GM18498 (cell line): ENCODE data around the gene SEZ6L2.
"Not testable (repeated sequence)": the region's sequence is repeated elsewhere in the genome, so short reads cannot be mapped to it uniquely, and the experiment has no call there.

ENCODE experiments used
- ATAC-seq: cut with Tn5 transposase; IDR thresholded peaks from one replicate; pipeline ENCODE4 v1.9.1; 2021; ENCODE audit warnings: mild to moderate bottlenecking, moderate library complexity; ENCODE audit not compliant: unreplicated experiment

Gene SEZ6L2

GRCh38 chr16:29858149-29858849, 41.1 kb downstream of the SEZ6L2 start:
- ATAC-seq, result no peak

- no peak for ATAC-seq
Measured at GRCh38 chr16:29857133-29857760, 42.1 kb downstream of the SEZ6L2 start.

GRCh38 chr16:29854520-29855100, 44.7 kb downstream of the SEZ6L2 start:
- no peak for ATAC-seq

DNA sequence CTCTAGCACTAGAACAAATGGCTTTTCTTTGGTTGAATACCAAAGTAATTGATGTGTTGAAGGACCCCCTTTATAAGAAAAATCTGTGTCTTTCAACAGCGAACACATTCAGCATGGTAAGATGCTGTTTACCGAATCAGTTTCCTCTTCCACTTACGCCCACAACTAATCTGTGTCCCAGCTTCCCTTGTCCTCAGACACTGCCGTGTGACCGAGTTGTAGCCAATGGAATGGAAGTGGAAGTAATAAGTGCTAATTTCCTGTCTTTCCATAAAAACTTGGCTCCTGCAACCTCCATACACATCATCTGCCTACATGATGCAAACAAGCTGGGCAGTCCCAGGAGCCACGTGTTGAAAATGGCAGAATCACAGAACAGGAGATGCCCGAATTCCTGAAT, 46.7 kb downstream of the SEZ6L2 start:
- no peak for ATAC-seq

DNA sequence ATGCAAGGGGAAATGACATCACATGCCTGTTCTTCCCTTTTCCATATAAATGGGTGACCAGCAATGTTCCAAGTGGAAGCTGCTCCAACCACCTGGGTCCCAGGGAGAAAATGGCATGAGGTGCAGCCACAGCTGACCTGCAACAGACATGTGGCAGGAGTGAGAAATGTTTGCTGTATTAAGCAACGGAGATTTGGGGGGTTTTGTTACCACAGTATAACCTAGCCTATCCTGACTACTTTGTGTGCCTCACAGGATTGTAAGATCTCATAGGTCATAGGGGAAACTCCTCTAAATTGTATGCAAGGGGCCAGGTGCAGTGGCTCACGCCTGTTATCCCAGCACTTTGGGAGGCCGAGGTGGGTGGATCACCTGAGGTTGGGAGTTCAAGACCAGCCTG, 48.4 kb downstream of the SEZ6L2 start:
- ATAC-seq, result no peak

DNA sequence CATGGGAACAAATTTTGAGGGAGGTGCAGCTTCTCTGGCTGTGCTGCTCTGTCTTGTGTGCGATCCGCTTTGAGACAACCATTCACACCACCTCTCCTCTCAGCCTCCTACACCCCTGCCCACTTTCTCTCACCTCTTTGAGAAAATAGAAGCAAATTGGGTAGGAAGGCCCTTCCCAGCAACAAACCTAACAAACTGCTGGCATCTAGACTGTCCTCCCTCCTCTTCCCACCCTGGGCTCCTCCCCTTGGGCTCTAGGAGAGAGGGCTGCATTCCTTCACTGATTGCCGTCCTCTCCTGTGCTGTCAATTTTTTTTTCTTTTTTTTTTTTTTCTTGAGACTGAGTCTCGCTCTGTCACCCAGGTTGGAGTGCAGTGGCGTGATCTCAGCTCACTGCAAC, 49.8 kb downstream of the SEZ6L2 start:
- no peak for ATAC-seq

GRCh38 chr16:29848420-29849297, 50.7 kb downstream of the SEZ6L2 start:
- no peak for ATAC-seq

- ATAC-seq, result no peak
Measured at GRCh38 chr16:29845656-29846055, 53.7 kb downstream of the SEZ6L2 start.

DNA sequence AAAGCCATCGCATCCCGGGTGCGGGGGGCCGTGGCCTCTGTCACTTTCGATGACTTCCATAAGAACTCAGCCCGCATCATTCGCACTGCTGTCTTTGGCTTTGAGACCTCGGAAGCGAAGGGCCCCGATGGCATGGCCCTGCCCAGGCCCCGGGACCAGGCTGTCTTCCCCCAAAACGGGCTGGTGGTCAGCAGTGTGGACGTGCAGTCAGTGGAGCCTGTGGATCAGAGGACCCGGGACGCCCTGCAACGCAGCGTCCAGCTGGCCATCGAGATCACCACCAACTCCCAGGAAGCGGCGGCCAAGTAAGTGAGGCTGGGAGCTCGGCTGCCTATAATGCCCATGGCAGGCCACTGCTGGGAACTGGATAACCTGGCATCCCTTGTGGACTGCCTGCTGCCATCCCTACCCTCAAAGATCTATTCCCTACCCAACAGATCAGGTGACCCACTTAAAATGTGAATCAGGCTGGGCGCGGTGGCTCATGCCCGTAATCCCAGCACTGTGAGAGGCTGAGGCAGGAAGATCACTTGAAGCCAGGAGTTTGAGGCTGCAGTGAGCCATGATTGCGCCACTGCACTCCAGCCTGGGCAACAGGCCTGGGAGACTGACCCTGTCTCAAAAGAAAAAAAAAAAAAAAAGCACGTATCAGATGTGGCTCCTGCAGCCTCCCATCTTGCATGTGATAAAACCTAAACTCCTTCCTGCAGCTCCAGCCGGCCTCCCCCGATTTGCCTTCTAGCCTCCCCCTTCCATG, 54.6 kb downstream of the SEZ6L2 start:
- ATAC-seq, result no peak

GRCh38 chr16:29843931-29844330, 55.4 kb downstream of the SEZ6L2 start:
- ATAC-seq, result no peak

GRCh38 chr16:29842732-29843346, 56.5 kb downstream of the SEZ6L2 start:
- ATAC-seq, result no peak

DNA sequence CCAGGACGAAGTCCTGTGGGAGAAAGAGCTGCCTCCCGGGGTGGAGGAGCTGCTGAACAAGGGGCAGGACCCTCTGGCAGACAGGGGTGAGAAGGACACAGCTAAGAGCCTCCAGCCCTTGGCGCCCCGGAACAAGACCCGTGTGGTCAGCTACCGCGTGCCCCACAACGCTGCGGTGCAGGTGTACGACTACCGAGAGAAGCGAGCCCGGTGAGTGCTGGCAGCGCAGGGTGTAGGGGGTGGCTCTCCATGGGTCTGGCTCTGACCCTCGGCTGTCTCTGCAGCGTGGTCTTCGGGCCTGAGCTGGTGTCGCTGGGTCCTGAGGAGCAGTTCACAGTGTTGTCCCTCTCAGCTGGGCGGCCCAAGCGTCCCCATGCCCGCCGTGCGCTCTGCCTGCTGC, 57.7 kb downstream of the SEZ6L2 start:
- ATAC-seq, result no peak

- ATAC-seq, result no peak
Measured at GRCh38 chr16:29840240-29840639, 59.1 kb downstream of the SEZ6L2 start.

GRCh38 chr16:29839822-29840221, 59.5 kb downstream of the SEZ6L2 start:
- no peak for ATAC-seq

- ATAC-seq, result no peak
Measured at GRCh38 chr16:29837841-29838240, 61.5 kb downstream of the SEZ6L2 start.

DNA sequence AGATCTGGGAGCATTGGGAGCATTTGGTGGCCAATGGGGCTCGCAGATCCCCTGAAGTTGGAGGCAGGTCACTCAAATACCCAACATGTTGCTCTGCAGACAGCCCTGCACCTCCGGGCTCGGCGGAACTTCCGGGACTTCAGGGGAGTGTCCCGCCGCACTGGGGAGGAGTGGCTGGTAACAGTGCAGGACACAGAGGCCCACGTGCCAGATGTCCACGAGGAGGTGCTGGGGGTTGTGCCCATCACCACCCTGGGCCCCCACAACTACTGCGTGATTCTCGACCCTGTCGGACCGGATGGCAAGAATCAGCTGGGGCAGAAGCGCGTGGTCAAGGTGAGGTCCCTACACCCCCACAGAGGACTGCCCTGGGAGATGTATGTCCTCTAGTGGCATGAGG, 62.7 kb downstream of the SEZ6L2 start:
- ATAC-seq, result no peak

DNA sequence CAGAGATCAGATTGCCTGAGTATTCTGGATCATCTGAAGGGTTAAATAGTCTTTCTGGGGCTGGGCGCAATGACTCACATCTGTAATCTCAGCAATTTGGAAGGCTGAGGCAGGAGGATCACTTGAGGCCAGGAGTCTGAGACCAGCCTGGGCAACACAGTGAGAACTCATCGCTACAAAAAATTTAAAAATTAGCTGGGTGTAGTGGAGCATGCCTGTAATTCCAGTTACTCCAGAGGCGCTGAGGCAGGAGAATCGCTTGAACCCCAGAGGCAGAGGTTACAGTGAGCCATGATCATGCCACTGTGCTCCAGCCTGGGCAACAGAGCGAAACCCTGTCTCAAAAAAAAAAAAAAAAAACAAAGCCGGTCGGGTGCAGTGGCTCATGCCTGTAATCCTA, 63.4 kb downstream of the SEZ6L2 start:
- no peak for ATAC-seq

GRCh38 chr16:29834079-29834478, 65.3 kb downstream of the SEZ6L2 start:
- no peak for ATAC-seq

DNA sequence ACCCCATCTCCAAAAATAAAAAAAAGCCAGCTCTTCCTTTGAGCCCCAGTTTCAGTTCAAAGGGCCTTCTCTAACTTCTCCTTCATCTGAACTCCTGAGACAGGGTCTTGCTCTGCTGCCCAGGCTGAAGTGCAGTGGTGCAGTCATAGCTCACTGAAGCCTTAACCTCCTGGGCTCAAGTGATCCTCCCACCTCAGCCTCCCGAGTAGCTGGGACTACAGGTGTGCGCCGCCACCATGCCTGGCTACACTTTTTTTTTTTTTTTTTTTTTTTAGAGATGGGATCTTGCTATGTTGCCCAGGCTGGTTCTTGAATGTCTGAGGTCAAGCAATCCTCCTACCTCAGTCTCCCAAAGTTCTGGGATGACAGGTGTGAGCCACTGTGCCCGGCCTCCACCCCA, 66.1 kb downstream of the SEZ6L2 start:
- not testable (repeated sequence) for ATAC-seq

GRCh38 chr16:29831490-29831889, 67.9 kb downstream of the SEZ6L2 start:
- ATAC-seq, result no peak
